GM12865 (cell line): ENCODE results near the gene SPATC1L.

Source experiments
- DNase-seq: peaks from one replicate; pipeline ENCODE4 v3.0.0; 2010; ENCODE audit warnings: low read depth
- H3K4me3 ChIP-seq: 2 replicates; pipeline ENCODE4 v1.5.1; 2011; ENCODE audit warnings: mild to moderate bottlenecking, low read depth, low read length, control low read depth
- CTCF ChIP-seq: IDR thresholded peaks from 2 replicates; pipeline ENCODE4 v1.5.1; 2011; ENCODE audit warnings: low read length, control low read depth, low read depth, inconsistent platforms; ENCODE audit not compliant: insufficient read depth; ENCODE audit errors: missing control alignments

SPATC1L gene

GRCh38 chr21:46208761-46209721, 24.8 kb upstream of the SPATC1L start:
- no peak overlapping the region for H3K4me3 ChIP-seq
- no peak for DNase-seq
- no peak for TF ChIP-seq CTCF

GRCh38 chr21:46207920-46208591, 23.8 kb upstream of the SPATC1L start:
- no peak for TF ChIP-seq CTCF
- no peak overlapping the region for H3K4me3 ChIP-seq
- DNase-seq: no peak

- TF ChIP-seq CTCF: no peak
- DNase-seq: no peak
- H3K4me3 ChIP-seq: no peak overlapping the region
Measured at GRCh38 chr21:46207006-46207919, 23.0 kb upstream of the SPATC1L start.

- no peak for TF ChIP-seq CTCF
- no peak overlapping the region for H3K4me3 ChIP-seq
- no peak for DNase-seq
Measured at GRCh38 chr21:46206163-46207005, 22.1 kb upstream of the SPATC1L start.

GRCh38 chr21:46205766-46206162, 21.5 kb upstream of the SPATC1L start:
- DNase-seq: no peak
- no peak for TF ChIP-seq CTCF
- no peak overlapping the region for H3K4me3 ChIP-seq

- H3K4me3 ChIP-seq: no peak overlapping the region
- no peak for TF ChIP-seq CTCF
Measured at GRCh38 chr21:46205166-46205565, 20.9 kb upstream of the SPATC1L start.

More at GRCh38 chr21:46205166-46205565, 20.9 kb upstream of the SPATC1L start:
- DNase-seq: no peak
